GM18858 (cell line): ENCODE data around the gene EEF1E1.

Experiments used
- ATAC-seq: cut with Tn5 transposase; IDR thresholded peaks from one replicate; pipeline ENCODE4 v1.9.1; 2021; ENCODE audit not compliant: unreplicated experiment

EEF1E1 gene

GRCh38 chr6:8088886-8089285 is 13.5 kb downstream of the EEF1E1 start:
- no peak for ATAC-seq

- no peak for ATAC-seq
Observed at GRCh38 chr6:8087870-8088754, 14.2 kb downstream of the EEF1E1 start.

DNA sequence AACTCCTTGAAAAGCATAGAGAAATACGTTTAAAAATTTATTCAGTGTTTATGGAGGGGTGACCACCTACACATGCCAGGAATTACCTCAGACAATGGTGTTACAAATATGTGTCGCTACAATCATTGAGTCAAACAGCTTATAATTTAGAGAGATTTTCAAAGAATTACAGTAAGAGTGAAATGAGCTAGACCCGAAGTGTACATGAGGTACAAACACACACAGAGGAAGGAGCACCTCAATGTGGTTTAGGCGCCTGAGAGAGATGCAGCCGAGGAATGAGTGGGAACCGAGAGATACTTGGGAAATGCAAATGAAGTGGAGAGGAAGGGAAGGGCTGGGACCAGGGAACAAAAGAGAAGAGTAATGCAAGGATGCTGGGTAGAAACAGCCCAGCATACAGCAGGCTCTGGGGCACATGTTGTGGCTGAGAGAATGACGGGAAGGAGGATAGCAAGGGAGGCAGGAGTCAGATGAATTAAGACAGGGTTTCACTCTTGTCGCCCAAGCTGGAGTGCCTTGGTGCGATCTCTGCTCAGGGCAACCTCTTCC is 15.5 kb downstream of the EEF1E1 start:
- no peak for ATAC-seq

- ATAC-seq = no peak
Observed at GRCh38 chr6:8085053-8085511, 17.3 kb downstream of the EEF1E1 start.

GRCh38 chr6:8084586-8084985 is 17.8 kb downstream of the EEF1E1 start:
- ATAC-seq = no peak

- ATAC-seq = no peak
Observed at GRCh38 chr6:8082954-8083858, 19.1 kb downstream of the EEF1E1 start.

GRCh38 chr6:8082572-8082953 is 19.8 kb downstream of the EEF1E1 start:
- ATAC-seq = no peak

- ATAC-seq = no peak
Observed at GRCh38 chr6:8080362-8081151, 21.8 kb downstream of the EEF1E1 start.

DNA sequence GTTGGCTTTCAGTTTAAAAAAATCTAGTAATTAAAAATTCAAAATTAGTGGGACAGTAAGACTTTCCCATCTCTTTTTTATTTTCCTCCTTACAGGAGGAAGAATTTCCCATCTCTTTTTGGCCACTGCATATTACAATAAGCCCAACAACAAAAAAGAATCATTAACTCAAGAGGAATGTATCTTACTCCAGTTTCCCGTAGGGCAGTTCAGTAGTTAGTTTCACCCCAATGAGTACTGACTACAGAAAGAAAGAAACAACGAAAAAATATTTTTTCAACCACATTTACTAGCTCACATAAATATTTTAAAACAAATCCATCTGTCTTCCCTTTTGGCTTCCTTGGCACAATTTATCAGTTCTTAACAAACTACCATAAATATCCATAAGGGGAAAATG is 23.2 kb downstream of the EEF1E1 start:
- ATAC-seq = no peak

GRCh38 chr6:8077991-8078390 is 24.4 kb downstream of the EEF1E1 start:
- no peak for ATAC-seq

- ATAC-seq = no peak
Observed at GRCh38 chr6:8075704-8076103, 26.6 kb downstream of the EEF1E1 start.

GRCh38 chr6:8075185-8075584 is 27.2 kb downstream of the EEF1E1 start:
- ATAC-seq = no peak

DNA sequence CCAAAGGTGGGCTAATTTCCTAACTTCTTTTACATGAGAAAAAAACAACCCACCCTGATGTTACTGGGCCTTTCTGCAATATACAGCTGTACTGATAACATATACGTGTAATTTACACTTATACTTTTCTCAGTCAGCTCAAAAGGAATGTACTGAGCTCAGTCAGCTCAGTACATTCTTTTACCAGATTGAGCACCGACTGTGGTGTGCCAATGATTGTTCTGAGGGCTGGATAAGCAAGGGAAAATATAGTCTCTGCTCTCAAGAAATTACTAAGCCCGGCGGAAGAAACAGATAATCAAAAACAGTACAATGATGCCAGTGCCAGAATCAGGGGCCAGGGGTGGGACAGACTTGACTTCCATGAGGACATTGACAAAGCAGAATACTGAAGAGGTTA is 28.1 kb downstream of the EEF1E1 start:
- ATAC-seq = no peak

DNA sequence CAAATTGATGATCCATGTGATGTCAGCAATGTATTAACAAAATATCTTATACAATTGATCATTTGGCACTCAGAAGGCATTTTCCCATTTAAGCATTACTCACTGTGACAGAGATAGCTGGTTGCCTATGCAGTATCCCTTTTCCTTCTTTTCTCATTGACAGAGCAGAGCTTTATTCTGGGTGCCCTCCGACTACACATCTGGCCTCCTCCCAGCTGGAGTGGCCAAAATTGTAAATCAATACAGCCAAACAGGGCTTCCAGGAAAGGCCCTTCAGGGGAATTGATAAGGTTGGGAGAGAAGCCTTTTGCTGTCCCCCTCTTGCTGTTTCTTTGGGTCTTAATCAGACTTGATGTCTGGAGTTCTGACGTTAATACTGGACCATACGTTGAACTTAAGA is 28.6 kb downstream of the EEF1E1 start:
- ATAC-seq = no peak

- no peak for ATAC-seq
Observed at GRCh38 chr6:8070718-8071117, 31.6 kb downstream of the EEF1E1 start.

DNA sequence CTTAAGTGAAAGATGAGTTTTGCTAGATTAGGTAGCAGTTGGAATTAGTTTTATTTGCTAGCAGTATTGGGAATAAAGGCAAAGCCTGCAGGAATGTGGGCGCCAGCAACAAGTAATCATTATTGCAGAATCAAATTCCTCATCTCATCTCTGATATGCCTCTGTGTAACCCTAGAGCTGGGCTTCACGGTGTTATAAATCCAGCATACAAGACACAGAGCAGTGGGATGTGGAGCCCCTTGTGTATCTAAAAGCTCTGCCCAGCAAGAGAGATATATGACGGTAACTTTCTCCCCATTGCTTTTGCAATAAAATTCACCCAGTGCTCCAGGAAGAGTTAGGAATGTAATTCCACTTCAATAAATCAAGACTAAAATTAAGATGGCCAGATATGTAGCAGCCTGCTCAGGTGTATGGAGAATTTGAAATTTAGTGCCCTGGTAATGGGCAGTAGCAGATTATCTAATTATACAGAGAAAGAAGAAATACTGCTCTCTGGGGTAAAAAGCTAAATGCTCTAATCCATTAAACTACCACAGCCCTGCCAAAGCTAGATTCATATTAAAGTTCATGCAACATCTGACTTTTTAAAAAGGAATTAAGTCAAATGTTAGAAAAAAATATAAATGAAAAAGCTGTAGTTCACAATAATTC is 32.6 kb downstream of the EEF1E1 start:
- no peak for ATAC-seq

DNA sequence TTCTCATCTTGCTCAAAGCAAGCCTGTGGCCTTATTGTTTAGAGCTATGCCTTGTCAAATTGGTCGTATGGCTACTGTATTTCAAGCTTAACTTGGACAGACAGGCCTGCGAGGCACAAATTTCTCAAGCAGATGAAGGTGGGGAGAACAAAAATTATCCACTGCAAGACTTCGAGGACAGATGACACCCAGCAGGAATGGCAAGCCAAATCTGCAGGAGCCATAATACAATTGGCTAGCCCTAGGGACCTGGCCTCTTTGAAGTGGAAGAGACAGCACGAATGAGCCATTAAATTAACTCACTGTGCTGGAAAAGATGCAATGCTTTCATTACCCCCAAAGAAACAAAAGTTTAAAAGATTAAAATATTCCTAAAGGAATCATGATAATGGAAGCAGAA is 33.2 kb downstream of the EEF1E1 start:
- ATAC-seq = no peak

DNA sequence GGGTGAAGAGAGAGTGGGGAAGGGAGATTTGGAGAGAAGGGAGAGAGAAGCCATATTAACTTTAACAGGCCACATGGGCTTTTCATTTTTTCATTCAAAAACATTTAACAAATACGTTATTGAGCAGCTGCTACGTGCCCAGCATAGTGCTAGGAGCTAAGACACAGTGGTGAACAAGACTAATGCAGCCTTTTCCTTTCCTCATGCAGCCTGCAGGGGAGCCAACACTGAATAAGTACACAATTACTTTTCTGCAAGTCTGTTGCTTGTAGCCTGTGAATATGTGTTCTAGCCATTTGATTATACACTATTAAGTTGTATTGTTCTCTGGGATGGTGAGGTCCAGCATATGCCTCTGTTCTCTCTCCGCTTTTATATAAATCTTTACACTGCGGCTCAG is 36.2 kb downstream of the EEF1E1 start:
- ATAC-seq = no peak

GRCh38 chr6:8065519-8065911 is 36.8 kb downstream of the EEF1E1 start:
- ATAC-seq = peak; percentile 71
